ENCODE results near the gene TBC1D32. TPM values are rescaled to one million over a fixed set of nuclear protein-coding genes. Genes with fewer than 3 reads are reported as not detected.
"Not testable (repeated sequence)": the region's sequence is repeated elsewhere in the genome, so short reads cannot be mapped to it uniquely, and the experiment has no call there.

Gene TBC1D32
- total RNA-seq, 1 donor from 2014 or later = 2.6 TPM

GRCh38 chr6:121247386-121247785, 86.9 kb downstream of the TBC1D32 start:
- no peak for ATAC-seq
- intact Hi-C loops (cut with micrococcal nuclease) = no loop called here

DNA sequence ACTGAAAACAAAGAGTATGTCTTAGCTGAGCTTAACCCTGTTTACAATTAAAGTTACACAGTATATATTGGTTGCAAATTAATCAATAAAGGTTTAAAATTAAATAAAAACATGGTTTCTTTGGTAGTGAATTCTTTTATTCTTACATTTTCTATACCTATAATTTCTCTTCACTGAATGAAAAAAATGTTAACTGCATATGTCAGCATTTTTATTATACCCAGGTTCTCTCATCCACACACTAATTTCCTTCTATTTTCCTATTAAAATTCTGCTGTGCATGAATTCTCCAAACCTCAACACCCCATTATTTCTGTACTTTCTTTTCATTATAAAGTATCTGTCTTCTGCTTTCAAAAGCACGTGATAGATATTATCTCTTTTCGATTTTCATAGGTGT, 91.9 kb downstream of the TBC1D32 start:
- DNase-seq = no peak
- intact Hi-C loops (cut with micrococcal nuclease) = no loop called here
- no peak for ATAC-seq

More at GRCh38 chr6:121247386-121247785, 86.9 kb downstream of the TBC1D32 start:
- DNase-seq = no peak

GRCh38 chr6:121237859-121238258, 96.4 kb downstream of the TBC1D32 start:
- no peak for DNase-seq
- intact Hi-C loops (cut with micrococcal nuclease) = no loop called here
- ATAC-seq = no peak

DNA sequence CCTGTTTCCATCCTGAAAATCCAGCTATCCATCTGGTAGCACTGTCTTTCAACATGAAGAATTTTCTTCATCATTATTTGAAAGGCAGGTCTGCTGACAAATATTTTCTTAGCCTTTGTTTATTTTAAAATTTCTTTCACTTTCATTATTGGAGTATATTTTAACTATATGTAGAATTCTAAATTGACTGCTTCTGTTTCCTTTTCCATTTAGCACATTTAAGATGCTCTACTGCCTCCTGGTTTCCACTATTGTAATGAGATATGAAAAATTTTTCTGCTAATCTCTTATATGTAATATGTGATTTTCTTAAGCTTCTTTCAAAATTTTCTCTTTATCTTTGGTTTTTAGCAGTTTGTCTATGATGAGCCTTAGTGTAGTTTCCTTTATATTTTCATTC, 97.3 kb downstream of the TBC1D32 start:
- DNase-seq = no peak
- no peak for ATAC-seq
- intact Hi-C loops (cut with micrococcal nuclease) = no loop called here

- intact Hi-C loops (cut with micrococcal nuclease) = no loop called here
- ATAC-seq (no peak), DNase-seq (no peak)
These were observed 98.9 kb downstream of the TBC1D32 start for GRCh38 chr6:121235386-121235785.

DNA sequence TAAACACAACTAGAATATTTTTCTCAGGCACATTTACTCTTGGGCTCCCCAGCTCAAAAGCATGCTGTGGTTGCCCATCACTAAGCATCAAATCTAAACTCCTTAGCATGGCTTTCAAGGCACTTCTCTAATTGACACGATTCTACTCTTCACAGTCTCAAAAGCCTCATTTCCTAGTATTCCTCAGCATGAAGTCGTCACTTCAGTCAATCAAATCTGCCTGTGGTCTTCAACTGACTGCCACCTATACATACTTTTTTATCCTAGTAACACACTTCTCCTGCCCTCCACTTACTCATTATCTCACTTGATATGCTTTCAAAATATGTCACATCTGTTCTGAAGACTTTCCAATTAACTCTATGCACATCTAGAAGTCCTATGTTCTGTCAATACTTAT, 110.3 kb downstream of the TBC1D32 start:
- DNase-seq (no peak), ATAC-seq (no peak)
- intact Hi-C loops (cut with micrococcal nuclease) = no loop called here

DNA sequence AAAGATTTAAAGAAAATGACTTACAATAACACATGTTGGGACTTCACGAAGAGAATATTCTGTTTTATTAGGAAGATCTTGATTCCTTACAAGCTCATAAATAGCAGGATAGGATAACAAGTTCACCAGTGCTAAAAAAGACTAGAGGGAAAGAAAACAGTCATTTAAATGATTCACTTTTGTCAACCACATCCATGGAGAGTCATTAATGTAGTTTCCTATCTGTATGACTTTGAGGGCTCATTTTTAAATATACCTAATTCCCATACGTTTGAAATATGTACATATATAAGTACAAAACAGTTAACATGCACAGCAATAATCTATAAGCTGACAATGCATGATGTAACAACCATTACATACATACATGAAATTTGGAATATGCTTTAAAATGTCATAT, 111.1 kb downstream of the TBC1D32 start:
- DNase-seq = no peak
- no peak for ATAC-seq
- intact Hi-C loops (cut with micrococcal nuclease) = no loop called here

DNA sequence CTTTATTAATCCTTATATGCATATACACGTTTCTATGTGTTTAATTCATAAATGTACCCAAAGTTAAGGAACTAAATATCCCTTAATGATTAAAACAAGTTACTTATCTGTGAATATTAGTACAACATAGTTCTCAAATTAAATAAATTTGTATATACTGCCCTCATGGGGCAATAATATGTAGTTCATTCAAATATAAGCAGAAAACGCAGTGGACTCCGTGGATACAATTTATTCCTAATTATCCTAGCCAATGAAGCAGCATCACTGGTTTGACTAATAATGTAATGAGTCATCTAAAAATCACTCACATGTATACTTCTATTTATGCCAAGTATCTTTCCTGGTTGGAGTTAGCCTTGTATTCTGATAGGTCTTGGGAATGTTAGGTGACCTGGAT, 111.6 kb downstream of the TBC1D32 start:
- no peak for ATAC-seq
- intact Hi-C loops (cut with micrococcal nuclease) = no loop called here

DNA sequence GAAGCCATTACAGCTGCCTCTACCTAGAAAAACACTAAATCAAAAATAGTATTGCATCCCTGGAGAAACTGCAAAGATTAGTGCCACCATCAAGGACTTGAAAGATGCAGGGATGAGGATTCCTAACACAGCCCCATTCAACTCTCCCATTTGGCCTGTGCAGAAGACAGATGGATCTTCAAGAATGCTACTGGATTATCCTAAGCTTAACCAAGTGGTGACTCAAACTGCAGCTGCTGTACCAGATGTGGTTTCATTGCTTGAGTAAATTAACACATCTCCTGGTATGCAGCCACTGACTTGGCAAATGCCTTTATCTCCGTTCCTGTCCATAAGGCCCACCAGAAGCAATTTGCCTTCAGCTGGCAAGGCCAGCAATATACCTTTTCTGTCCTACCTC, 117.4 kb downstream of the TBC1D32 start:
- intact Hi-C loops (cut with micrococcal nuclease) = no loop called here
- DNase-seq (no peak), ATAC-seq (no peak)

More for the DNA sequence above, 111.6 kb downstream of the TBC1D32 start:
- DNase-seq = no peak

GRCh38 chr6:121213341-121213740, 120.9 kb downstream of the TBC1D32 start:
- intact Hi-C loops (cut with micrococcal nuclease); DNase-seq; ATAC-seq: not testable (repeated sequence)

GRCh38 chr6:121210943-121211342, 123.3 kb downstream of the TBC1D32 start:
- intact Hi-C loops (cut with micrococcal nuclease) = no loop called here

DNA sequence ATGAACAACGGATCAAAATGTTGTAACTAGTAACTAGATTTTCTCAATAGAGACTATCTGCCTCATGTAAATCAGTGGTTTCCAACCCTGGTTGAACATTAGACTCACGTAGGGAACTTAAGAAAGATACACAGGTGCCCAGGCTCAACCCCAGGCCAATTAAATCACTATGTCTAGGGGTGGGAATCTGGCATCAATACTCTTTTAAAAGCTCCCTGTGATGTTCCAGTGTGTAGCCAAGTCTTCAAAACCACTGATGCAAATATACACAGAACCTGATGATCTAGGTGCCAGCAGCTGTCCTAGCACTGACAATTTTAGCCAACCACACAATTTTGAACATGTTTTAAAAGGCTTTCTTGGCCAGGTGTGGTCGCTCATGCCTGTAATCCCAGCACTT, 128.7 kb downstream of the TBC1D32 start:
- DNase-seq = no peak
- ATAC-seq = no peak
- intact Hi-C loops (cut with micrococcal nuclease) = no loop called here

More at GRCh38 chr6:121210943-121211342, 123.3 kb downstream of the TBC1D32 start:
- no peak for ATAC-seq
- DNase-seq = no peak

- DNase-seq (no peak), ATAC-seq (no peak)
- intact Hi-C loops (cut with micrococcal nuclease) = no loop called here
These were observed 133.2 kb downstream of the TBC1D32 start for GRCh38 chr6:121201105-121201504.

DNA sequence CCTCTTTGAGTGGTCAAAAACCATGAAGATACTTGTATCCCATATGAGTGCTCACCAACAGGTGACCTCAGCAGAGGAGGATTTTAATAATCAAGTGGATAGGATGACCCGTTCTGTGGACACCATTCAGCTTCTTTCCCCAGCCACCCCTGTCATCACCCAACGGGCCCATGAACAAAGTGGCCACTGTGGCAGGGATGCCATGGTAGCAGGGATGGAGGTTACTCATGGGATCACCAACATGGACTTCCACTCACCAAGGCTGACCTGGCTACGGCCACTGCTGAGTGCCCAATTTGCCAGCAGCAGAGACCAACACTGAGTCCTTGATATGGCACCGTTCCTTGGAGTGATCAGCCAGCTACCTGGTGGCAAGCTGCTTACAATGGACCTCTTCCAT, 138.2 kb downstream of the TBC1D32 start:
- DNase-seq; intact Hi-C loops (cut with micrococcal nuclease); ATAC-seq: not testable (repeated sequence)

DNA sequence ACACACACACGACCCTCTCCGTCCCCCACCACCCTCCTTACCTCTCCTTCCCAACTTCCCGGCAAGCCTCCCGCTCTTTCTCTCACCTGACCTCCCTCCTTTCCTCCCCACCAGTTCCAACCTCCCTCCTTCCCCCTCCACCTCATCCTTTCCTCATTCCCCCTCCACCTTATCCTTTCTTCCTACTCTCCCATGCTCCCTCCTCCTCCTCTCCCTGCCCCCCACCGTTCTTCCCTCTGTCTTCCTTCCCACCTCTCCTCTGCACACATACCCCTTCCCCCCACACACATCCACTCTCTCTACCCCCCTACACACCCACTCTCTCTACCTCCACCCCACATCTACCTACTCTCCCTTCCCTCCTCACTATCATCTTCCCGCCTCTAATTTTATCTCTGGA, 144.2 kb downstream of the TBC1D32 start:
- no peak for ATAC-seq
- intact Hi-C loops (cut with micrococcal nuclease) = no loop called here
- no peak for DNase-seq

GRCh38 chr6:121188356-121188755, 145.9 kb downstream of the TBC1D32 start:
- ATAC-seq (no peak), DNase-seq (no peak)
- intact Hi-C loops (cut with micrococcal nuclease) = no loop called here

GRCh38 chr6:121187833-121188200, 146.5 kb downstream of the TBC1D32 start:
- ATAC-seq = no peak
- no peak for DNase-seq
- intact Hi-C loops (cut with micrococcal nuclease) = no loop called here

DNA sequence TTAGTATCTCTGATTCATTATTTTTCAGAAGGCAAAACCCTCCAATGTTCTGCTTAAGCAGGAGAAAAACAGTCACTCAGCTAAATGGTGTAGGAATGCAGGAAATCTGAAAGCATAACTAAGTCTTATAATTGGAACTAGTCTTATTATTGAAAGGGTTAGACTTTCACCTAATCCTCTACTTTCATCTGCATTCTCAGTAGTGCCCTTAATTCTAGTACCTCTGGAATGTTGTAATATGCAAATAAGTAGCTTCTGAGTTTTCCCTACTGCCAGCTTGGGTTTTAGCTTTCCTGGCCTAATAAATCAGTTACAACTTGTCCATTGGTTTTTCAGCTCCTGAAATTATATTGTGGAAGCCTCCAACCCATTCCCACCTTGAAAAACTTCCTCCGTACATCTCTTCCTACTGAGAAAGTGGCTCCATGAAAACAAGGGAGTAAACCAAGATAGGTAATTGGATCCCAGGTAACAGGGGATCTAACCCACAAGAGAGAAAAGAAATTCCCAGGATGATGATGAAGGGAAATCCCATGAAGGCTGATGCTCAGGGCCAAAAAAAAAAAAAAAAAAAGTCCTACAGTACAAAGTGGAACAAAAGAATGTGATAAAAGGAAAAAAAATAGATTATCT, 147.0 kb downstream of the TBC1D32 start:
- DNase-seq (no peak), ATAC-seq (no peak)
- intact Hi-C loops (cut with micrococcal nuclease) = no loop called here

DNA sequence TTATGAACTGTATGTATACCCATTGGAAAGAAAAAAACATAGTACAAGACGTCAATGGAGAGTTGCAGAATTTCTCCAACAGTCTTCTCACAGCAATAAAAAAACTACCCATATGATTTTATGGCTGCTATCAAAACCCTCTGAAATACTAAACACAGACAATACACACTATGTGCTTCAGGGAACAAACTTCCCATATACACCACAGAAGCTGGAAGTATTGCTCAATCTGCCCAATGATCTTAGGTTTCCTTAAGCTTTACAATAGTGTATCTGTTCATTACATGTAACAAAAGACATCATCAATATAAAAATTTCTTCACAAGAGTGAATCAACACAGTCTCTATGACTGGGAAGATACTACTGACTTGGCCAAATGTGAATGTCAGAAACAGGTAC, 150.5 kb downstream of the TBC1D32 start:
- no peak for ATAC-seq
- intact Hi-C loops (cut with micrococcal nuclease) = no loop called here
- no peak for DNase-seq

DNA sequence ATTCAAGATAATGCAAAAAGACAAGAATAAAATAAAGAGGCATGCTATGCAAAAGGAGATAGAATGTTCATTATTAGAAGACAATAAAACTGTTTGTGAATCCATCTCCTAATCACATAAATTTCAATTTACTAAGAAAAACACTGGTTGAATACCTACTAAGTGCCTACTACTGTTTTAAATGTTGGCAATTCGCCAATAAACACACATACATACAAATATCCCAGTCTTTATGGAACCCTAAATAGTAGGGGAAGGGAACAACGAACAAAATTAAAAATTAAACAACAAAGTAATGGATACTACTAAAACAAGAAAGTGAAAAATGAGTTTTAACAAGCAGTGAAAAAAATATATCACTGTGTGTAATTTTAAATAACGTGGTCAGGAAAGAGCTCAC, 158.5 kb downstream of the TBC1D32 start:
- ATAC-seq (no peak), DNase-seq (no peak)
- intact Hi-C loops (cut with micrococcal nuclease) = no loop called here

DNA sequence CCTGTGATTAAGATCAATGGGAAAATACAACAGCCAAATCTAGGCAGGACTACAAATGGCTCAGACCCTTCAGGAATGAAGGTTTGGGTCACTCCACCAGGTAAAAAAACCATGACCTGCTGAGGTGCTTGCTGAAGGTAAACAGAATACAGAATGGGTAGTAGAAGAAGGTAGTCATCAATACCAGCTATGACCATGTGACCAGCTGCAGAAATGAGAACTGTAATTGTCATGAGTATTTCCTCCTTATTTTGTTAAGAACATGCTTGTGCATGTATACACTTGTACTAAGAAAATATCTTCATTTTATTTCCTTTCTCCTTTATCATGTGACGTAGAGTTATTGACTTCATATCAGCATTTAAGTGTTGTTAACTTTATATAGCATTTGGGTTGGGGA, 161.8 kb downstream of the TBC1D32 start:
- intact Hi-C loops (cut with micrococcal nuclease); DNase-seq: not testable (repeated sequence)

DNA sequence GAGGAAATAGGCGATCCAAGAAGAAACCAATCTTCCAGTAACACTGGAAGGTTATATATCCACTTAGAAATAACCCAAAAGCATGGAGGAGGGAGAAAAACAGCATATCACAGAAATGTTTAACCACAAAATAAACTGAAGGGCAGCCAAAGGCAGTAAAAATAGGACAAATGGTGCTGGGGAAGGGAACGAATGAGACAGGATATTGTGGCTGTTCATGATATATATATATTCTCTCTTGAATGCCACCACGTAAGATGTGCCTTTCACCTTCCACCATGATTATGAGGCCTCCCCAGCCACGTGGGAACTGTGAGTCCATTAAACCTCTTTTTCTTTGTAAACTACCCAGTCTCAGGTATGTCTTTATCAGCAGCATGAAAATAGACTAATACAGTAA, 162.4 kb downstream of the TBC1D32 start:
- ATAC-seq = no peak
- intact Hi-C loops (cut with micrococcal nuclease) = no loop called here
- no peak for DNase-seq

More for the DNA sequence above, 161.8 kb downstream of the TBC1D32 start:
- ATAC-seq = not testable (repeated sequence)

All from left ventricle myocardium superior (tissue), 1 donor.